A549 (cell line): Measurements from ENCODE around the gene TOX2. TPM values are rescaled to one million over a fixed set of nuclear protein-coding genes. Genes with fewer than 3 reads are reported as not detected.

Experiments
- ATAC-seq, 2 experiments: fragments of 200-7000 bp in 1 of 2; fragments of >200 bp in 1 of 2; cut with Nextera tagmentation in 1 of 2; cut with Tn5 transposase in 1 of 2; 3 replicates each; pipeline versions ENCODE4 v1.8.0 to v1.9.1; 2018 to 2020; ENCODE audit warnings: mild to moderate bottlenecking in 1 of 2, moderate library complexity in 1 of 2
- CTCF ChIA-PET: fragments of 300-600 bp; sonication (Branson Sonifier 250); formaldehyde crosslinking; extraction: SDS; loops from one replicate; lab custom pipeline; 2021; ENCODE audit warnings: antibody characterized with exemption, inconsistent platforms; lab: Yijun Ruan, JAX
- POLR2A ChIA-PET: fragments of 350-600 bp; formaldehyde crosslinking; extraction: SDS; loops from one replicate; lab custom pipeline; 2021; ENCODE audit warnings: antibody characterized with exemption, inconsistent platforms; lab: Yijun Ruan, JAX
- DNase-seq, 2 experiments: peaks; one replicate each; pipeline versions ENCODE4 v3.0.0 to v3.0.0-alpha.2; 2011 to 2016; ENCODE audit warnings: low read depth in 1 of 2, low spot score in 1 of 2
- FAIRE-seq: peaks from 2 replicates; lab custom pipeline; 2011; peaks lifted over from hg19 to GRCh38; lab: Jason Lieb, UNC
- H3K27ac ChIP-seq, 2 experiments: fragments of >200 bp; sonication (Bioruptor Twin); formaldehyde crosslinking; 3 replicates each; pipeline ENCODE4 v1.5.1; 2016 to 2017
- H3K4me1 ChIP-seq: fragments of >200 bp; sonication (Bioruptor Twin); formaldehyde crosslinking; 3 replicates; pipeline ENCODE4 v1.6.1; 2016
- H3K4me2 ChIP-seq: fragments of >200 bp; sonication (Bioruptor Twin); formaldehyde crosslinking; 3 replicates; pipeline ENCODE4 v1.6.1; 2016
- H3K4me3 ChIP-seq: fragments of >200 bp; sonication (Bioruptor Twin); formaldehyde crosslinking; 3 replicates; pipeline ENCODE4 v1.5.1; 2016
- H3K9me3 ChIP-seq: fragments of >200 bp; sonication (Bioruptor Twin); formaldehyde crosslinking; 3 replicates; pipeline ENCODE4 v1.6.1; 2016
- EHMT2 ChIP-seq: fragments of 200-600 bp; sonication (generic); IDR thresholded peaks from 2 replicates; pipeline ENCODE4 v1.6.1; 2016; ENCODE audit warnings: antibody characterized with exemption, low read depth, mild to moderate bottlenecking, moderate library complexity
- FOSB ChIP-seq: fragments of 250-450 bp; sonication (Bioruptor Pico); IDR thresholded peaks from 2 replicates; pipeline ENCODE4 v1.5.0; 2020; ENCODE audit warnings: mild to moderate bottlenecking, moderate library complexity
- FOXS1 ChIP-seq: fragments of 250-450 bp; sonication (Bioruptor Pico); IDR thresholded peaks from 2 replicates; pipeline ENCODE4 v1.5.0; 2020; ENCODE audit warnings: mild to moderate bottlenecking, moderate library complexity
- HOXA7 ChIP-seq: fragments of 250-450 bp; sonication (Bioruptor Pico); IDR thresholded peaks from 2 replicates; pipeline ENCODE4 v1.5.0; 2020; ENCODE audit warnings: mild to moderate bottlenecking, moderate library complexity
- HOXB5 ChIP-seq: fragments of 250-450 bp; sonication (Bioruptor Pico); IDR thresholded peaks from 2 replicates; pipeline ENCODE4 v1.5.0; 2020; ENCODE audit warnings: mild to moderate bottlenecking, moderate library complexity
- JUNB ChIP-seq: fragments of >200 bp; sonication (Bioruptor Twin); formaldehyde crosslinking; IDR thresholded peaks from 2 replicates; pipeline ENCODE4 v1.6.1; 2016
- KDM5A ChIP-seq: fragments of 200-600 bp; sonication (generic); IDR thresholded peaks from 2 replicates; pipeline ENCODE4 v1.6.1; 2016; ENCODE audit warnings: antibody characterized with exemption, mild to moderate bottlenecking
- PHF8 ChIP-seq: fragments of 200-600 bp; sonication (generic); IDR thresholded peaks from 2 replicates; pipeline ENCODE4 v1.6.1; 2016; ENCODE audit warnings: low read depth, mild to moderate bottlenecking, antibody characterized with exemption, moderate library complexity, borderline replicate concordance
- POLR2A ChIP-seq: IDR thresholded peaks from 2 replicates; pipeline ENCODE4 v1.6.1; 2012; ENCODE audit warnings: mild to moderate bottlenecking, low read length
- RAD21 ChIP-seq, 2 experiments: fragments of >200 bp in 1 of 2; sonication (Bioruptor Twin) in 1 of 2; formaldehyde crosslinking in 1 of 2; IDR thresholded peaks in 1 of 2; conservative IDR thresholded peaks in 1 of 2; 2 replicates in 1 of 2; 3 replicates in 1 of 2; pipeline ENCODE4 v1.6.1; 2012 to 2018; ENCODE audit warnings: inconsistent platforms in 1 of 2
- RNF2 ChIP-seq: fragments of 200-600 bp; sonication (generic); IDR thresholded peaks from 2 replicates; pipeline ENCODE4 v1.6.1; 2016; ENCODE audit warnings: low read depth, mild to moderate bottlenecking, antibody characterized with exemption, moderate library complexity, borderline replicate concordance
- SMC3 ChIP-seq: fragments of >200 bp; sonication (Bioruptor Twin); formaldehyde crosslinking; IDR thresholded peaks from 3 replicates; pipeline ENCODE4 v1.6.1; 2018; ENCODE audit warnings: inconsistent platforms
- TFCP2L1 ChIP-seq: fragments of 250-450 bp; sonication (Bioruptor Pico); IDR thresholded peaks from 2 replicates; pipeline ENCODE4 v1.5.0; 2021; ENCODE audit warnings: mild to moderate bottlenecking
- ZC3H11A ChIP-seq: fragments of 450-650 bp; IDR thresholded peaks from 2 replicates; pipeline ENCODE4 v1.6.1; 2014; ENCODE audit warnings: antibody characterized with exemption, mild to moderate bottlenecking
- WGBS: methylation state at CpG from one replicate; pipeline ENCODE4 v1.1.6; 2017; ENCODE audit errors: missing lambda C conversion rate; 5-methylcytosine and 5-hydroxymethylcytosine counted together
- polyA plus RNA-seq, 4 experiments: library from polyadenylated mRNA; depleted of rRNA in 3 of 4; stranded (reverse); fragments of >200 nt; fragmentation: RNase III in 1 of 4; extraction: RNeasy Plus Mini Kit Qiagen cat#74134 plus additional on column Dnase treatment in 1 of 4; gene quantifications; 2 replicates in 3 of 4; 3 replicates in 1 of 4; pipeline ENCODE4 v1.2.3, GENCODE V29; 2011 to 2017
- TF ChIP-seq, protein P1 (sequence below): IDR thresholded peaks from 2 replicates; pipeline ENCODE4 v1.6.1; 2012
- TF ChIP-seq, protein P2 (sequence below): fragments of 250-450 bp; sonication (Bioruptor Pico); IDR thresholded peaks from 2 replicates; pipeline ENCODE4 v1.5.0; 2021; ENCODE audit warnings: mild to moderate bottlenecking, moderate library complexity, borderline replicate concordance
- TF ChIP-seq, protein P3 (sequence below): fragments of 250-450 bp; sonication (Bioruptor Pico); IDR thresholded peaks from 2 replicates; pipeline ENCODE4 v1.5.0; 2020; ENCODE audit warnings: low read depth, mild to moderate bottlenecking, moderate library complexity
- TF ChIP-seq, protein P4 (sequence below): fragments of >200 bp; sonication (Bioruptor Twin); formaldehyde crosslinking; IDR thresholded peaks from 2 replicates; pipeline ENCODE4 v1.6.1; 2016

The TOX2 gene
- polyA plus RNA-seq, 2 of the 4 experiments (the other 2 are of a cell fraction): 2.5 to 5.3 TPM

DNA sequence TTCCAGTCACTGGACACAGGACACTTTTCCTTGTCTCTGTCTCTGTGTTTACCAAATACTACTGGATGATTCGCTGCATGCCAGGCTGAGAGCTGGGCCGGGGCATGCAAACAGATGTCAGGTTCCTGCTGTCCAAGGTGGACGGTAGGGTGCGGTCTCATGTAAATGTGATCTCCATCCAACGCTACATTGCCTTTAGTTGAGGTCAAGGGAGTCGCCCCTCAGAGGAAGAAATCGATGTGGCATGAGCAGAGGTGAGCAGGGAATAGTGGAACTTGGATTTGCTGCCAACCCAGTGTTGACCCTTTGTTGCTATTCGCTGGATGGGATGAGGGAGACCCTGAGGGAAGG is 9.8 kb upstream of the TOX2 start:
- Histone ChIP-seq H3K27ac (no peak overlapping the region), H3K4me1 (peaks cover 9% of the 10 kb centered on the region; the same call in 1 of the 3 replicates), H3K4me2 (peak overlapping the region; percentile 18; the same call in 2 of the 3 replicates), H3K9me3 (peaks cover 13% of the 10 kb centered on the region), H3K4me3 (no peak overlapping the region)
- TF ChIP-seq, protein P1, sequence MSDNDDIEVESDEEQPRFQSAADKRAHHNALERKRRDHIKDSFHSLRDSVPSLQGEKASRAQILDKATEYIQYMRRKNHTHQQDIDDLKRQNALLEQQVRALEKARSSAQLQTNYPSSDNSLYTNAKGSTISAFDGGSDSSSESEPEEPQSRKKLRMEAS: no peak
- no peak for TF ChIP-seq RNF2
- TF ChIP-seq PHF8: no peak
- TF ChIP-seq JUNB: no peak
- no peak for TF ChIP-seq EHMT2
- TF ChIP-seq KDM5A: no peak
- no peak for TF ChIP-seq HOXA7 (CRISPR knock-in tag)
- 51% methylated on average over 8 of the region's 8 CpGs for WGBS
- FAIRE-seq (no peak), DNase-seq (peak in 1 of 2 experiments; percentile 24), ATAC-seq (peak in 1 of 2 experiments; percentile 56; a peak in 3 of 6 replicates)
- ChIA-PET POLR2A (no interaction called here), CTCF (no interaction called here)

DNA sequence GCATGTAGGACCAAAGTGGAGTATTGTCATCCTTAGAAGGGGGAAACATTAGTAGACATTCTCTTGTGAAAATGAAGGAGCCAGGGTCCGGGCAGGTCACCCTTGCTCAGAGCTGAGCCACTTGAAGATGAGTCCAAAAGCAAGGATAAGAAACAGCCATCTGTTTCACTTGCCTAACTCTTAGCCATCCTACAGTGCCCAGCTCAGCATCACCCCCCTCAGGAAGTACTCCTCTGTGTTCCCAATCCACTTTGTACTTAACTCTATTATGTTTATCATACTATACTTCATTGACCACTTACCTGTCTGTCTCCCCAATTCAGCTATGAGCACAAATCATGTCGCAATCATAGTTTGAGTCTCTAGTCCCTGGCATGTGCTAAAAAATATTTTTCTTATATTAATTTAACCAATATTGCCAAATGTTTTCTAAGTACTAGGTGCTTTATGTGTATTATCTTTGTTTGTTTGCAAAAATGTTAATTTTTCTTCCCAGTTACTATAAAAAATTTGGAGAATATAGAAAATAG is 8.1 kb upstream of the TOX2 start:
- ChIA-PET POLR2A (no interaction called here), CTCF (no interaction called here)
- peaks cover 13% of the 10 kb centered on the region for H3K9me3 ChIP-seq
- TF ChIP-seq, protein P2, sequence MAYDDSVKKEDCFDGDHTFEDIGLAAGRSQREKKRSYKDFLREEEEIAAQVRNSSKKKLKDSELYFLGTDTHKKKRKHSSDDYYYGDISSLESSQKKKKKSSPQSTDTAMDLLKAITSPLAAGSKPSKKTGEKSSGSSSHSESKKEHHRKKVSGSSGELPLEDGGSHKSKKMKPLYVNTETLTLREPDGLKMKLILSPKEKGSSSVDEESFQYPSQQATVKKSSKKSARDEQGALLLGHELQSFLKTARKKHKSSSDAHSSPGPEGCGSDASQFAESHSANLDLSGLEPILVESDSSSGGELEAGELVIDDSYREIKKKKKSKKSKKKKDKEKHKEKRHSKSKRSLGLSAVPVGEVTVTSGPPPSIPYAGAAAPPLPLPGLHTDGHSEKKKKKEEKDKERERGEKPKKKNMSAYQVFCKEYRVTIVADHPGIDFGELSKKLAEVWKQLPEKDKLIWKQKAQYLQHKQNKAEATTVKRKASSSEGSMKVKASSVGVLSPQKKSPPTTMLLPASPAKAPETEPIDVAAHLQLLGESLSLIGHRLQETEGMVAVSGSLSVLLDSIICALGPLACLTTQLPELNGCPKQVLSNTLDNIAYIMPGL (CRISPR knock-in tag): no peak
- no peak for TF ChIP-seq FOSB (CRISPR knock-in tag)
- TF ChIP-seq, protein P3, sequence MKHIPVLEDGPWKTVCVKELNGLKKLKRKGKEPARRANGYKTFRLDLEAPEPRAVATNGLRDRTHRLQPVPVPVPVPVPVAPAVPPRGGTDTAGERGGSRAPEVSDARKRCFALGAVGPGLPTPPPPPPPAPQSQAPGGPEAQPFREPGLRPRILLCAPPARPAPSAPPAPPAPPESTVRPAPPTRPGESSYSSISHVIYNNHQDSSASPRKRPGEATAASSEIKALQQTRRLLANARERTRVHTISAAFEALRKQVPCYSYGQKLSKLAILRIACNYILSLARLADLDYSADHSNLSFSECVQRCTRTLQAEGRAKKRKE (CRISPR knock-in tag): no peak
- TF ChIP-seq SMC3: no peak
- no peak for TF ChIP-seq POLR2A
- TF ChIP-seq HOXB5 (CRISPR knock-in tag): no peak
- H3K4me3 ChIP-seq: no peak overlapping the region
- 74% methylated on average over 2 of the region's 2 CpGs for WGBS
- FAIRE-seq (no peak), DNase-seq (no peak), ATAC-seq (no peak)
- H3K27ac ChIP-seq: no peak overlapping the region
- H3K4me1 ChIP-seq: peaks cover 9% of the 10 kb centered on the region; the same call in 1 of the 3 replicates
- H3K4me2 ChIP-seq: no peak overlapping the region

DNA sequence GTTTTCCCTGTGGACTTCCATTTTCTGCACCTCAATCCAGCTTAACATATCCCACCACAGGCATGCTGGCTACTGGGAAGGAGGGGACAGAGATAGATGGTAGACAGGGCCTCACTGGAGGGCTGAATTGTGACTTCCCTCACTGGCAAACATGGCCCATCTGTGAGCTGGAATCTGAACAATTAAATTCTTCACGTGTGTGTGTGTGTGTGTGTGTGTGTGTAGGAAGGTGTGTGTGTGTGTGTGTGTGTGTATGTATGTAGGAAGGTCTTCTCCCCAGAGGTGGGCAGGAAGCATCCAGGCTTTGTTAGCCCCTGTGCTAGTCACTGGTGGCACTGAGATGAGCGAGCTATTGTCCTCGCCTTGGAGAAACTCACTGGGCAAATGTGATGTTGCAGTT is 5.4 kb upstream of the TOX2 start:
- Histone ChIP-seq H3K27ac (no peak overlapping the region), H3K4me3 (no peak overlapping the region), H3K4me1 (peaks cover 9% of the 10 kb centered on the region; the same call in 1 of the 3 replicates), H3K4me2 (no peak overlapping the region)
- ATAC-seq: no peak
- FAIRE-seq: no peak
- DNase-seq: no peak
- POLR2A ChIA-PET: no interaction called here
- CTCF ChIA-PET: interaction anchor here (1.3 kb wide), 1 partner anchor 171 kb away, joined by 4 read pairs; no protein-coding TSS in a partner anchor
- TF ChIP-seq ZC3H11A (no peak), TFCP2L1 (CRISPR knock-in tag) (no peak), FOXS1 (CRISPR knock-in tag) (no peak), KDM5A (no peak), POLR2A (no peak), RAD21 (conservative IDR thresholded peaks at IDR 0.05 in 1 of 2, IDR thresholded peaks at IDR 0.05 in 1 of 2) (no peak)
- TF ChIP-seq, protein P4, sequence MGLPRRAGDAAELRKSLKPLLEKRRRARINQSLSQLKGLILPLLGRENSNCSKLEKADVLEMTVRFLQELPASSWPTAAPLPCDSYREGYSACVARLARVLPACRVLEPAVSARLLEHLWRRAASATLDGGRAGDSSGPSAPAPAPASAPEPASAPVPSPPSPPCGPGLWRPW: no peak
- TF ChIP-seq, all 56 proteins: peak for 0
- 64% methylated on average over 3 of the region's 3 CpGs for WGBS
- peaks cover 29% of the 10 kb centered on the region for H3K9me3 ChIP-seq
